GM12874 (cell line): ENCODE data around the gene SDF4.

Source experiments
- CTCF ChIP-seq: IDR thresholded peaks from 2 replicates; pipeline ENCODE4 v1.5.1; 2011; ENCODE audit warnings: low read depth, mild to moderate bottlenecking, control low read depth, low read length, moderate library complexity; ENCODE audit not compliant: insufficient read depth

SDF4 gene

DNA sequence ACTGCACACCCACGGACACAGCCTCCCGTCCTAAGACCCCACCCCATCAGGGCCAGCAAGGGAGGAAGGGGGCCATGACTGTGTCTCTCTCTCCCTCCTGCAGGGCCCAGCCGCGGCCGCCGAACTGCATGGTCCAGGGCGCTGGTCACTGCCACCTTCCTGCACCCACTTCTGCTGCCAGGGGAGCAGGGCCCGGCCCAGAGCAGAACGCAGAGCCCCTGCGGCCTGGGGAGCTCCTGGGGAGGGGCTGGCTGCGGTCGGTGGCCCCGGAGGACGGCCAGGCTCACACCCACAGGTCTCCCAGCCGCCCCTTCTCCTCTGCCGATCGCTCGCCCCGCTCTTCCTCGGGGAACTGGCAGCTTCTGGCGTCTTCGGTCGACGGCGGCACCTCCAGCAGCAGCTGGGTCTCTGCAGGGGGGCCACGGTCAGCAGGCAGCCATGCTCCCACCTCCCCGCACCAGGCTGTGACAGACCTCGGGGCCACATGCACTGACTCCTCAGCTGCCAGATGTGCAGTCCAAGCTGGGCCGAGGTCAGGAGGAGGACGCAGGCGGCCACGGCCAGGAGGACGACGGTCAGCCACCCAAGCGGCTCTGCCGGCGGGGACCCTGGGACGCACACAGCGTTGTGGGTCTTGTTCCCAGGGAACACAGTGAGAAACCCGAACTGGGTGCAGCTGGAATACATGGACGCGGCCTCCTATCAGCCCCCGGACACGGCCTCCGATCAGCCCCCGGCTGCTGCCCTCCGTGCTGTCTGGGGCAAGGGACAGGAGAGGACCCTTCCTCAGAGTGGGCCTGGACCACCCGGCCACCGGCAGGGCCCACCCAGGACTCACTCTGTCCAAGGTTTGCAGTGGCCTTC lies 28.0 kb downstream of the SDF4 start:
- TF ChIP-seq CTCF, result no peak

DNA sequence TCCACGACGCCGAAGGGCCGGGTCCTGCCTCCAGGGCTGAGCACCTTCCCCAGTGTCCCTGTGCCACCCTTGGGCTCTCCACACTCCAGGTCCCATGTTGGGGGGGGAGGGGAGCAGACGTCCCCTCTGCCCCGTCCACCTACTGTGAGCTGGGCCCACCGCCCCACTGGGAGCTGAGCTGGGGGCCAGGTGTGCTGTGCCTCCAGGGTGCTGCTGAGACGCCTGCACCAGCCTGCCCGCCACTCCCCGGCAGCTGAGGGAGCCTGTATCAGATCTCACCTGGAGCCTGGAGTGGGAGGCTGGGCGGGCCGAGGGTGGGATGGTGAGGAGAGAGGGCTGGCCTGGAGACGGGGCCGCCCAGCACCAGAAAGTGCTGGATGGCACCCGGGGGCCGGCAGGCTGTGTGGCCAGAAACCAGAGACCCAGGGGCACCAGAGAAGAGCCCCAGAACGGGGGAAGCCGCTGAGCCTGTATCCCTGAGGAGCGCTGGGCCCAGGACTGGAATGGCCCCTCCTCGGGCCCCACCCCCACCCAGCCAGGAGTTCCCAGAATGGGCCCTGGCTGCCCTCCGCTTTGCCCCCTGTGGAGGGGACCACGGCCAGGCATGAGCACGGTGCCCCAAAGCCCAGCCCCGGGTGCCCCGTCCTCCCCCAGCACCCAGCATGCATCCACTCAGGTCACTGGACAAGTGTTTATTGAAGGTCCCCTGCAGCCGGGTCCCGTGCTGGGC lies 28.8 kb downstream of the SDF4 start:
- TF ChIP-seq CTCF, result no peak

- TF ChIP-seq CTCF, result no peak
Observed at GRCh38 chr1:1200876-1201810, 30.7 kb downstream of the SDF4 start.

- no peak for TF ChIP-seq CTCF
Observed at GRCh38 chr1:1199961-1200875, 31.6 kb downstream of the SDF4 start.

GRCh38 chr1:1199141-1199960 lies 32.5 kb downstream of the SDF4 start:
- no peak for TF ChIP-seq CTCF
